AG04450 (cell line): ENCODE measurements around the gene ACTR8. TPM values are rescaled to one million over a fixed set of nuclear protein-coding genes. Genes with fewer than 3 reads are reported as not detected.

Experiments
- CTCF ChIA-PET: fragments of 300-600, 350-600 bp; formaldehyde crosslinking; extraction: SDS; loops from one replicate; lab custom pipeline; 2022; ENCODE audit warnings: antibody characterized with exemption, inconsistent platforms; lab: Charles Lee
- POLR2A ChIA-PET: fragments of 350-600 bp; formaldehyde crosslinking; extraction: SDS; loops from one replicate; lab custom pipeline; 2021; ENCODE audit warnings: antibody characterized with exemption, inconsistent platforms; lab: Yijun Ruan, JAX
- DNase-seq: peaks from one replicate; pipeline ENCODE4 v3.0.0-alpha.2; 2011; ENCODE audit warnings: low read depth, low spot score
- H3K27ac ChIP-seq: one replicate; pipeline ENCODE4 v1.5.1; 2012; ENCODE audit warnings: low read depth, low read length, control low read depth
- H3K27me3 ChIP-seq: one replicate; pipeline ENCODE4 v1.6.0; 2012; ENCODE audit warnings: low read length; ENCODE audit not compliant: control insufficient read depth, insufficient read depth
- H3K4me3 ChIP-seq: 2 replicates; pipeline ENCODE4 v1.5.1; 2011; ENCODE audit warnings: mild to moderate bottlenecking, low read depth, low read length, control low read depth
- H3K9me3 ChIP-seq: 2 replicates; pipeline ENCODE4 v1.5.1; 2012; ENCODE audit warnings: low read length; ENCODE audit not compliant: control insufficient read depth, insufficient read depth
- CTCF ChIP-seq: IDR thresholded peaks from 2 replicates; pipeline ENCODE4 v1.5.1; 2011; ENCODE audit warnings: low read depth, low read length, control low read depth, inconsistent platforms
- polyA plus RNA-seq: library from polyadenylated mRNA; depleted of rRNA; stranded (reverse); fragments of >200 nt; gene quantifications from 2 replicates; pipeline ENCODE4 v1.2.3, GENCODE V29; 2011

ACTR8 gene
- polyA plus RNA-seq, 1 experiment: 37.5 TPM

GRCh38 chr3:53902711-53903110 lies 20.8 kb upstream of the ACTR8 start:
- H3K27me3 ChIP-seq: no peaks in the 10 kb centered on the region
- CTCF ChIA-PET: no interaction called here
- H3K27ac ChIP-seq: no peak overlapping the region
- POLR2A ChIA-PET: no interaction called here
- TF ChIP-seq CTCF: no peak
- no peaks in the 10 kb centered on the region for H3K9me3 ChIP-seq
- DNase-seq: no peak
- no peak overlapping the region for H3K4me3 ChIP-seq

DNA sequence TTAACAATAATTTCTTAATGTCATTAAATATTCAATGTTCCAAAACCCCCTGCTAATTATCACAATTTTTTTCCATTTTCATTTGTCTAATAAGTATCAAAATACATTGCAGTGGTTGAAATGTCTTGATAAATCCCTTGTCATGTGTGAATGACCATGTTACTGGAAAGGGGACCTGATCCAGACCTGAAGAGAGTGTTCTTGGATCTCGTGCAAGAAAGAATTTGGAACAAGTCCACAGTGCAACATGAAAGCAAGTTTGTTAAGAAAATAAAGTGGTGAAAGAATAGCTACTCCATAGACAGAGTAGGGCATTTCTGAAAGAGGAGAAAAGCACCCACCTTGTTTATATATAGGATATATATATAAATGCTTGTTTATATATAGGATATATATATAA lies 20.1 kb upstream of the ACTR8 start:
- no peak for DNase-seq
- no peaks in the 10 kb centered on the region for H3K9me3 ChIP-seq
- no peaks in the 10 kb centered on the region for H3K27me3 ChIP-seq
- TF ChIP-seq CTCF: no peak
- no peak overlapping the region for H3K4me3 ChIP-seq
- H3K27ac ChIP-seq: no peak overlapping the region
- POLR2A ChIA-PET: no interaction called here
- CTCF ChIA-PET: no interaction called here

- CTCF ChIA-PET: interaction anchor here (3.0 kb wide), 1 partner anchor 38 kb away, joined by 10 read pairs; no protein-coding TSS in a partner anchor
Measured at GRCh38 chr3:53900666-53901331, 18.8 kb upstream of the ACTR8 start.

DNA sequence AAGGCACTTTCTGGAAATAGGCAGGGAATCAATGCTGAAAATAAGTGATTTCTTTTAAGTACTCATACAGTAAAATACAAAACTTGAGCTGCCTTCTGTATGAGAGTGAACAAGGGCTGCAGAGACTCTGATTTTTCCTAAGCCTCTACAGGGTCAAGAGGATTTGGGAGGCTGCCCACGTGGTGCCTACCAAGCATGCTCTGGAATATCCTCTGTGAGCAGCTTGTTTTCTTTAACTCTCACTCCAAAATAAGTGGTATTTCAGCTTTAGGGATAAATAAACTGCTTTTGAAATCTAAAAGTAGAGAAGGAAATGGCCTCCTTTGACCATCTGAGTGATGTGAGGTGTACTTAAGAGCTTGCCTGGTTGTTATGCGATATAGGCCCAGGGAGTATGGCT lies 17.8 kb upstream of the ACTR8 start:
- Histone ChIP-seq H3K27me3 (no peaks in the 10 kb centered on the region), H3K9me3 (no peaks in the 10 kb centered on the region), H3K4me3 (no peak overlapping the region), H3K27ac (no peak overlapping the region)
- DNase-seq: no peak
- TF ChIP-seq CTCF: no peak
- ChIA-PET CTCF (interaction anchor here (0.5 to 3.0 kb wide), 2 partner anchors 39 to 247 kb away, joined by 4 to 10 read pairs; no protein-coding TSS in a partner anchor), POLR2A (no interaction called here)

More at GRCh38 chr3:53900666-53901331, 18.8 kb upstream of the ACTR8 start:
- TF ChIP-seq CTCF: no peak
- Histone ChIP-seq H3K4me3 (no peak overlapping the region), H3K9me3 (no peaks in the 10 kb centered on the region), H3K27me3 (no peaks in the 10 kb centered on the region), H3K27ac (no peak overlapping the region)
- POLR2A ChIA-PET: no interaction called here
- DNase-seq: no peak

- Histone ChIP-seq H3K4me3 (peak overlapping the region; percentile 58), H3K27me3 (no peaks in the 10 kb centered on the region), H3K27ac (peak overlapping the region; percentile 83), H3K9me3 (no peaks in the 10 kb centered on the region)
- ChIA-PET POLR2A (interaction anchor here (1.8 kb wide), 1 partner anchor 11 kb away, joined by 16 read pairs; the partner anchor contains the start of gene ACTR8), CTCF (interaction anchor here (1.4 kb wide), 1 partner anchor 47 kb away, joined by 4 read pairs; no protein-coding TSS in a partner anchor)
- no peak for DNase-seq
- TF ChIP-seq CTCF: no peak
Measured at GRCh38 chr3:53892286-53892637, 10.3 kb upstream of the ACTR8 start.
